ENCODE measurements around the gene RASSF7. TPM values are rescaled to one million over a fixed set of nuclear protein-coding genes. Genes with fewer than 3 reads are reported as not detected.
"Not testable (repeated sequence)": the region's sequence is repeated elsewhere in the genome, so short reads cannot be mapped to it uniquely, and the experiment has no call there.

RASSF7 gene, protein sequence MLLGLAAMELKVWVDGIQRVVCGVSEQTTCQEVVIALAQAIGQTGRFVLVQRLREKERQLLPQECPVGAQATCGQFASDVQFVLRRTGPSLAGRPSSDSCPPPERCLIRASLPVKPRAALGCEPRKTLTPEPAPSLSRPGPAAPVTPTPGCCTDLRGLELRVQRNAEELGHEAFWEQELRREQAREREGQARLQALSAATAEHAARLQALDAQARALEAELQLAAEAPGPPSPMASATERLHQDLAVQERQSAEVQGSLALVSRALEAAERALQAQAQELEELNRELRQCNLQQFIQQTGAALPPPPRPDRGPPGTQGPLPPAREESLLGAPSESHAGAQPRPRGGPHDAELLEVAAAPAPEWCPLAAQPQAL
- total RNA-seq (2014; rRNA removed; shearing (Covaris generic)) = 17.5 and 18.8 TPM in 2 replicates
- polyA plus RNA-seq (2015; cell fraction: cytosol; rRNA removed) = 10.7 and 19.3 TPM in 2 replicates
- polyA plus RNA-seq (2015; cell fraction: nucleus; rRNA removed) = 22.6 and 22.8 TPM in 2 replicates

- peak; percentile 47 for DNase-seq (ENCODE audit: low read depth)
Observed at GRCh38 chr11:560305-561147, at the start of gene RASSF7, which contains the start of gene LMNTD2. RASSF7 (plus strand) TSS chr11:560970; CDS start chr11:561769, 799 bp downstream. LMNTD2 (minus strand) TSS chr11:560738; CDS start chr11:560716, 22 bp downstream.

DNA sequence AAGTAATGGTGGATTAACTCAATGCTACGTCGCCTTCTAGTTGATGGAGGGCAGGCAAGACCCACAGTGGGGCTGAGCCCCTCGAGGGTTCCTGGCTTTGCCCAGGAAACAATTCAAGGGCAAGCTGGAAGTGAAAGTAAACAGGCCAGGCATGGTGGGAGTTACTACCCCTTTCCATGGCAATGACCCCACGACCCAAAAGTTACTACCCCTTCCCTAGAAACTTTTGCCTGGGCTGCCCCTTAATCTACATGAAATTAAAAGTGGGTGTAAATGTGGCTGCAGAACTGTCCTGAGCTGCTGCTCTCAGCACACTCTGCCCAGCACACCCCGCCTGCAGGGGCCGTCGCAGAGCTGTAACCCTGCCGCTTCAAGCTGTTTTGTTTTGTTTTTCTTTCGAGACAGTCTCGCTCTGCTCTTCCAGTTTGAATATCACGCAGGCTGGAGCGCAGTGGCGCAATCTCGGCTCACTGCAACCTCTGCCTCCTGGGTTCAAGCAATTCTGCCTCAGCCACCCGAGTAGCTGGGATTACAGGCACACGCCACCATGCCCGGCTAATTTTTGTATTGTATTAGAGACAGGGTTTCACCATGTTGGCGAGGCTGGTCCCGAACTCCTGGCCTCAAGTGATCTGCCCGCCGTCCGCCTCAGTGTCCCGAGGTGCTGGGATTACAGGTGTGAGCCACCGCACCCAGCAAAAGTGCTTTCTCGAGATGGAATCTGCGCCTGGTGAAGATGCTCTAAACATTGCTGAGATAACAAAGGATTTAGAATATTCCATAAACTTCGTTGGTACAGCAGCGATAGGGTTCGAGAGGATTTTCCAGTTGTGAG lies 47.8 kb upstream of the RASSF7 start:
- DNase-seq (ENCODE audit: low read depth) = no peak

DNA sequence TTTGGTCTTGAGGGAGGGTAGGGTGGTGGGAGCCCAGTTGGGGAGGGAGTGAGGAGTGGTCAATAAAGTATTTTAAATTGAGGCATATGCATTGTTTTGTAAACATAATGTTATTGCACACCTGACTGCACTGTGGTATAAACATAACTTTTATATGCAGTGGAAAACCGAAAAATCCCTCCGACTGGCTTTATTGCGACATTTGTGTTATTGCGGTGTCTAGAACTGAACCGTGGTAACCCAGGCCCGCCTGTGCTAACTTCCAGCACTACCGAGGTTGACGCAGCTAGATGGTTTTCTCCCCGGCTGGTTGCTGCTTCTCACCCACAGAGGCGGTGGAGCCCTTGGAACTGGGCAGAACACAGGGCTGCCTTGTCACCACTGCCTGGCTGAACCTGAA lies 46.2 kb upstream of the RASSF7 start:
- no peak for DNase-seq (ENCODE audit: low read depth)

GRCh38 chr11:515131-515530 lies 45.6 kb upstream of the RASSF7 start:
- no peak for DNase-seq (ENCODE audit: low read depth)

DNA sequence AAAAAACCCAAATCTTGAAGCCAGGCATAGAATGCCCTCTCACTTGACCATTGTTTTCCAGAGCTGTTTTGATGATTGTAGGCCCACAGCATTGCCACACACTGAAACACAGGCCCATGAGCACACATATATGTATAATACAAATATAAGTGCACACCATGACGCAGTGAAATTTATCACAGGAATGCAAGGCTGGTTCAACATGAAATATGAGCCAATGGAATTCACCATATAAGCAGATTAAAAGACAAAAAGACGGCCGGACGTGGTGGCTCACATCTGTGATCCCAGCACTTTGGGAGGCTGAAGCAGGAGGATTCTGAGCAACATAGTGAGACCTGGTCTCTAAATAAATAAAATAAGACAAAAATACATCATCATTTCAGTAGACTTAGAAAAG lies 44.4 kb upstream of the RASSF7 start:
- DNase-seq (ENCODE audit: low read depth) = no peak

- not testable (repeated sequence) for DNase-seq (ENCODE audit: low read depth)
Observed at GRCh38 chr11:516918-517685, 43.7 kb upstream of the RASSF7 start.

- DNase-seq (ENCODE audit: low read depth) = peak; percentile 97
Observed at GRCh38 chr11:518463-519202, 42.1 kb upstream of the RASSF7 start.

DNA sequence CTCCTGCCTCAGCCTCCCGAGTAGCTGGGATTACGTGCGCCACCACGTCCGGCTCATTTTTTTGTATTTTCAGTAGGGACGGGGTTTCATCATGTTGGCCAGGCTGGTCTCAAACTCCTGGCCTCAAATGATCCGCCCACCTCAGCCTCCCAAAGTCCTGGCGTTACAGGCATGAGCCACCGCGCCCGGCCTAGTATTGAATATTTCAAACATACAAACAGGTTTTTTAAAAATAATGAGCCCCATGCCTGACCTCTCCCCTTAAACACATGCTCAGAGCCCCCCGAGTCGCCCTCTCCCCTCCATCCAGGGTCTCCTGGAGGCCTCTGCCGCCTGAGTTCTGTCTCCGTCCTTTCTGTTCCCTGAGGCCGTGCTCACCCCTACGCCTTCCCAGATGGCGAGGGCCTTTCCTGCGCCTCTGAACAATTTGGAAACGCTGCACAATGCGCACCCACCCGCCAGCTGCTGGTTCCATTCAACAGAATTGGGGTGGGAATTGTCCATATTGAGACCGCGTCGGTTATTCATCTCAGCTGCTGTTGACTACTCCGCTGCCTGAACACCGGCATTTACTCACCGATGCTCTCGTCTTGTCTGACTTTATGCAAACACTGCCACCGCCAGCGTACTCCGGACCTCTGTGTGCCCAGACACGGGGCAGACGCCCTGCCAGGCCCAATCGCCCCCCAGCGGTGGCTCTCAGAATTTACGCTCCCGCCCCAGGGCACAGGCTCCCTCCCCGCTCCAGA lies 40.2 kb upstream of the RASSF7 start:
- no peak for DNase-seq (ENCODE audit: low read depth)

- no peak for DNase-seq (ENCODE audit: low read depth)
Observed at GRCh38 chr11:521177-521688, 39.5 kb upstream of the RASSF7 start.

DNA sequence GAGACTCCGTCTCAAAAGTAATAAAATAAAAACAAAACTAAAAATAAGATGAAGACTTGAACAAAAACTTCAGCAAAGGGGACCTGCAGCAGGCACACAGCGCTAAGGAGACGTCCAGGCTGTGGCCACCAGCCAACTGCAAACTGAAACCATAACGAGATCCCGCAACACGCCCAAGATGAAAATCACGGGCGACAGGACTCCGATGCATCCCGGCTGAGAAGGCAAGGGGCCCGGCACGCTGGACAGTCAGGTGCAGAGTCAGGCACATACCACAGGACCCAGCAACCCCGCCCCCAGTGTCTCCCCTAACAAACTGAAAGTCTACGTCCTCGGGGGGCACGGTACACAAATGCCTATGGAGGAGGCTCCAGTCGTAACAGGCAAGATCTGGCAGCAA lies 34.6 kb upstream of the RASSF7 start:
- no peak for DNase-seq (ENCODE audit: low read depth)

DNA sequence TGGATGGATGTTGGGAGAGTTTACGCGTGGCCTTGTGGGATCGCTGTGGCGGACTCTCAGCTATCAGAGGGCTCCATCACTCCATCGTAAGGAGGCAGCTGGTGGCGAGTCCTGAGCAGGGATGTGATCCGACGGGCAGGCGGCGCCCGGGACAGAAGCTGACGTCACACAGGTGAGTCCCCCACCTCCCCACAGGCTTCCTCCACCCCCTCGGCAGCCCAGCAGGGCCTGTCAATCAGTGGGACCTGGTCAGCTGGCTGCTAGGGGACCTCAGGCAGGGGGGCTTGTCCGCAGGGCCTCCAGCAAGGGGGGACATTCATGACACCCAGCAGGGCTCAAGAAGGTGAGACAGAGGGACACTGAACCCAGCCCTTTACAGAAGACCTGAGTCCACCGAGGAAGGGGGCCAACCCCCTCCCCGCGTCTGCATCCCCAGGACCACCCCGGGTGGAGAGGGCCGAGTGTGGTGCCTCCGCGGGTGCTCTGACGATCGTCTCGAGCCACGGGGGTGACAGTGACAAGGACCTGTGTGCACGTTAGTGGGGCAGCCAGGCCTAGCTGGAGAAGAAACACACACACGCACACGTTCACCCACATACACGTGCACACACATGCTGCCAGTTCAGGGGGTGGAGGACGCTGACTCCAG lies 32.5 kb upstream of the RASSF7 start:
- no peak for DNase-seq (ENCODE audit: low read depth)

GRCh38 chr11:528815-529727 lies 31.7 kb upstream of the RASSF7 start:
- DNase-seq (ENCODE audit: low read depth) = no peak

DNA sequence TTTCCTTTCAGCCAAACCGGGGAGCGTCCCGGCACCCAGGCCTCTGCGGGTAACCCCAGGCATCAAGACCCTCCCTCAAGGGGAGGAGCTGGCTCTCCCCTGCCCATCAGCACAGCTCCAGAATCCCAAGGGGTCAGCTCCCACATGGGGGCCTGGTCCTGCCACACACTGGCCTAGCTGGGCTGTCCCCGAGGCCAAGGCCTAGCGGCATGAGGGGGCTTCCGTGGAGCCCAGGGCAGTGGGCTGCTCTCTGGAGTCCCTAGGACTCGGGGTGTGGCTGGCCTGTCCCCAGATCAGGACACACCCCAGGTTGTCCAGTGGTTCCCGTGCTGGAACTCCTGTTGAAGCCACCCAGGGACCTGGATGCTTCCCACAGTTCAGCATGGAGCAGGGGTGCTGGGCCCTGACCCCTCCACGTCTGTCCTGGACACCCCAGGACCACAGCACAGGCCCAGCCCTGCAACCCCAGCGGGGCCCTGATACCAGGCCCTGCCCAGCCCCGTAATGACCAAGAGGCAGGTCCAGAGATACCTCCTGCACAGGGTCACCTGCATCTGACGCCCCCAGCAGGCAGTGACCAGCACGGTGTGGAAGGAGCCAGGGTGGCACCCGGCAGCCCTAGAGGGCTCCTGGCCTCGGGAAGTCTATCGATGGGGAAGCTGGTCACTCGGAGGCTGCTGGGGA lies 30.9 kb upstream of the RASSF7 start:
- no peak for DNase-seq (ENCODE audit: low read depth)

DNA sequence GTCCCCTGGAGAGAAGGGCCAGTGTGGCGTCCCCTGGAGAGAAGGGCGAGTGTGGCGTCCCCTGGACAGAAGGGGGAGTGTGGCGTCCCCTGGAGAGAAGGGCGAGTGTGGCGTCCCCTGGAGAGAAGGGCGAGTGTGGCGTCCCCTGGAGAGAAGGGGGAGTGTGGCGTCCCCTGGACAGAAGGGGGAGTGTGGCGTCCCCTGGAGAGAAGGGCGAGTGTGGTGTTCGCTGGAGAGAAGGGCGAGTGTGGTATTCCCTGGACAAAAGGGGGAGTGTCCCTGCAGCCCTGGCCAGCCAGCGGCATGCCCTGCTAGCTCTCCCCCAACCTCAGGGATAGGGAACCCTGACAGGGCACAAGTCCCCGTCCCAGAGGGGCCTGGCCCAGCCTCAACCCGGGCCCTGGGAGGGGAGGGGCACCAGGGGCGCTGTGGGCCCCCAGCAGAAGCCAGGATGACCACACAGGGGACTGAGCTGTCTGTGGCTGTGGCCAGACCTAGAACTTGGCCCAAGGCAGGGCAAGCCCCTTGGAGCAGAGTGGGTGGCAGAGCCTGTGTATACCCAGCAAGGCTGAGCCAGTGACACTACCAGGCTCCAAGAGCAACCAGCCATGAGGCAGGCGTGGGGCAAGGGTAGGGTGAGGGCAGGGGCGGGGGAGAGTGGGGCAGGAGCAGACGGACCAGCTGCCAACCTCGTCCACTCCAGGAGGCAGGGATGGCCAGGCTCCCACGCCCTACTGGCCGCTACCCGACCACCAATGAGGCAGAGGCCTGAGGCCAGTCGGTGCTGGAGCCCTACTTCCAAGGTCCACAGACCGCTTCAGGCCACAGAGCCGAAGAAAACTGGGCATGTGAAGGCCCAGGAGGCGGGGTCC lies 29.6 kb upstream of the RASSF7 start:
- no peak for DNase-seq (ENCODE audit: low read depth)

DNA sequence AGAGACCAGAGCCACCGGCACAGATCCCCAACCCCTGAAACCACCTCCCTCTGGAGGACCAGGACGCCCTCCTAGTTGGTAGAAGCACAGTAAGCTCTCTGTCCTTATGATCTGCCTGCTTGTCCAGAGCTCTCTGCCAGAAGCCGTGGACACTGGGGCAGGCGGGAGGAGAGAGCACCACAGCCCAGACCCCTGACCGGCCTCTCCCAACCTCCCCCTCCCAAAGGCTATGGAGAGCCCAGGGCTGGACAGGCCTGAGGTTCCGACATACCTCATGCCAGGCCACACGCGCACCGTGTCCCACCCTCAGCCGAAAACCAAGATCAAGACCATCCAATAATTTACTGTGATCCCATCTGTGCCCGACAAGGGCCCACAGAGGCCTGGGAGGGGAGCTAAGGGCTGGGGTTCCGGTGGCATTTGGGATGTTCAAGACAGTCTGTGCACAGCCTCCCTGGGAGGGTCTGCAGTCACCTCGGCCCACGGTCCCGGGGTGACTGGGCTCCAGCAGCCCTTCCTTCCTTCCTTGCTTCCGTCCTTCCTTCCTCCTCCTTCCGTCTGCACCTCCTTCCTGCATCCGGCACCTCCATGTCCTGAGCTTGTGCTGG lies 28.7 kb upstream of the RASSF7 start:
- DNase-seq (ENCODE audit: low read depth) = no peak
